NCI-H2171 treated with DMSO at 0.1 percent for 48 hours (cell line): ENCODE measurements around the gene UGT1A3.
"Not testable (repeated sequence)": the region's sequence is repeated elsewhere in the genome, so short reads cannot be mapped to it uniquely, and the experiment has no call there.

ENCODE experiments used
- DNase-seq: peaks from one replicate; lab custom pipeline; 2025; lab: John Stamatoyannopoulos, UW

Gene UGT1A3

DNA sequence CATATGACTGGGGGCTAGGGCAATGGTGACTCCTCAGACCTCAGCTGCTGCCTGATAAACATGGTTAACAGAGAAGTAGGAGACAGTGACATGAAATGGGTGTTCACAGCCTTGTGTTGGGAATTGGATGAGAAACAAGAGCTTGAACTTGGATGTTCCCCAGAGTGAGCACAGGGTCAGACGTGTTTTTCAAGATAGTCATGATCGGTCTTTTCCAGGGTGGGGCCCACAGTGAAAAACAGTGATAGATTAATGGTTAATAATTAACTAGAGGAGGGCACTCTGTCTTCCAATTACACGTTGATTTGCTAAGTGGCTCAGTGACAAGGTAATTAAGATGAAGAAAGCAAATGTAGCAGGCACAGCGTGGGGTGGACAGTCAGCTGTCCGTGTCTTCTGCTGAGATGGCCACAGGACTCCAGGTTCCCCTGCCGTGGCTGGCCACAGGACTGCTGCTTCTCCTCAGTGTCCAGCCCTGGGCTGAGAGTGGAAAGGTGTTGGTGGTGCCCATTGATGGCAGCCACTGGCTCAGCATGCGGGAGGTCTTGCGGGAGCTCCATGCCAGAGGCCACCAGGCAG lies at the start of gene UGT1A3:
TSS of gene UGT1A3 (plus strand) at position 320 of the 579 bp plus-strand sequence. CDS start at position 405, 85 bp downstream.
- DNase-seq: no peak

DNA sequence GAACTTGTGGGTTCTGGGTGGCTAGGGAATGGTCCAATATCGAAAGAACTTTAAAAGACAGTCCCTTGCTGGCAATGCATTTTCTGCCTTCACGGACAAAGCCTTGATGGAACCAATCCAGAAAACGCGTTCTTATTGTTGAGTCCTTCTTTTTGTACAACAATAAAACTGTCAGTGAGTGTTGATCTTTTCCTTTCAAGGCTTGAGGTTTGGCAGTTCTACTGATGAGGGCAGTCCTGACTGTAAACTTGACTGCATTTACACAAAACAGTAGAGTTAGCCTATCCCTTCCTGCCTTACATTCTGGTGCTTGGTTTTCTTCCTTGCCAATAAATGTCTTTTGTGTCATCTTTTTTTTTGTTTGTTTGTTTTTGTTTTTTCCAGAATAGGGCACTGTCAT lies 49.6 kb upstream of the UGT1A3 start:
- DNase-seq: no peak

DNA sequence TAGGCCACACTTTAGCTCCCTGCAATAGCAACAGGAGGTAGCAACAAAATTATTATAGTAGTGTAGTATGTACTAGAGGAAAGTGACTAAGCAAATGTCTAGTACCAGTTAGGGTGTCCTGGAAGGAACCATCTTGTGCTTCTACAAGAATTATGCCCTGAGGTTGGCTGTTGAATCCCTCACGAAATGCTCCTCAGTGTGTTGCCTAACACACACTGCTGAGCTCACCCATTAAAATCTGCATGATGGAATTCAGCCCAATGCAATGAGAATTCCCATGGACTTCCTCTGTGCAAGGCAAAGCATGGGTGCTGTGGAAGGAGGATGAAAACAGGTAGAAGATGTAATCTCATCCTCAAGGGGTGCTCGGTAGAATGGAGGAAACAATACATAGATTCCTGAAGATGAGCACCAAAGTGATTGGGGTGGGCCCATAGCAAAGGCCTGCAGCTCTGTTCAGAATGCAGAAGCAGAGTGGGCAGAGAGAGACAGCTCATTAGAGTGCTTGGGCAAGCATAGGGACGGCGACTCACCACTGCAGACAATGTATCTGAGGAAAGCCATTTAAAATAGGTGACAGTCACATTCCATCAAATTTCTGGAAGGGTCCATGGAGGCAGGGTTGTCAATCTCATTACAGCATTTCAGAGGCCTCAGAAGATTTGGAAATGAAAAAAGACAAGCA lies 48.3 kb upstream of the UGT1A3 start:
- no peak for DNase-seq

DNA sequence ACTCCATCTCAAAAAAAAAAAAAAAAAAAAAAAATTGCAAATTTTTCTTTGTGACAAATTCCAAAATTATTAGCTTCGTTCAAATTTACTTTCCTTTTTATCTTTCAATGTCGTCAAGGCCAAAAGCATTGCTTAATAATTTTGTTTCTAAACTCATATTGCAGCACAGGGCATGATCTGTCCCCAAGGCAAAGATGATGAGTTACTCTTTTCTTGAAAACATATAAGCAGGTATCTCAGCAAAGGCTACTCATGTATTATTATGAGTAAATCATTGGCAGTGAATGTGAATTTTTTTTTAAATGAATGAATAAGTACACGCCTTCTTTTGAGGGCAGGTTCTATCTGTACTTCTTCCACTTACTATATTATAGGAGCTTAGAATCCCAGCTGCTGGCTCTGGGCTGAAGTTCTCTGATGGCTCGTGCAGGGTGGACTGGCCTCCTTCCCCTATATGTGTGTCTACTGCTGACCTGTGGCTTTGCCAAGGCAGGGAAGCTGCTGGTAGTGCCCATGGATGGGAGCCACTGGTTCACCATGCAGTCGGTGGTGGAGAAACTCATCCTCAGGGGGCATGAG lies 47.2 kb upstream of the UGT1A3 start, which contains the start of gene UGT1A7:
TSS of gene UGT1A7 (plus strand) at position 381 of the 579 bp plus-strand sequence. CDS start at position 418, 37 bp downstream.
- DNase-seq: no peak

DNA sequence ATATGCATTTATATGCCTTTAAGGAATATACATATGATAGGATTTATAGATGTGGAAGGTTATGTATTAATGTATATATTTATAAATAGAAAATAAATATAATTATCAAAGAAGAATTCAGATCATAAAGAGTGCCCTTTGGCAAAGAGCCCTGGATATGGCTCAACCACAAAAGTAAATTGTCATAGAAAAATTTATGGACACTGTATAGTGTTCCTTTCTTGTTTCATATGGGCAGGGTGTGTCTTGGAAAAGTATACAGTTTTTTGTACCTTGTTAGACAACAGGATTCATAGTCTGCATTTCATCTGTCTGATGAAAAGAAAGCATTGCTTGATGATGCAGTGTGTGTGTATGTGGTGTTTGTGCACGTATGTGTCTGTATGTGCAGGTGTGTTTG lies 44.2 kb upstream of the UGT1A3 start:
- no peak for DNase-seq

DNA sequence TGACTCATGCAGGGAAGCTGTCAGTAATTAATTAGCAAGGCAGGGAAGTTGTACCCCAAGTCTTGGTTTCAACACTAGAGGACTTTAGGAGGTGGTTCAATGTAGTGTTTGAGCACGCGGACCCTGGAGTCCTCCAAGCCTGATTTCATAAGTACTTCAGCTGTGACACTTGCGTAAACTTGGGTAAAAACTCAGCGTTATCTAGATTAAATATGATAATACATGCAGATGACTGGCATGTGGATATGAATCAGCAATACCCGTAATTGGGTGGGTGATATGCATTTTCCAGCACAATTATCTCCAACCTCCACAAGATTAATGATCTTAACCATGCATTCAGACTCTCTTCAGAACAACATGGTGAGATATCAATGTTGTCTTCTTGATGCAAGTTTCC lies 41.9 kb upstream of the UGT1A3 start:
- DNase-seq: no peak

DNA sequence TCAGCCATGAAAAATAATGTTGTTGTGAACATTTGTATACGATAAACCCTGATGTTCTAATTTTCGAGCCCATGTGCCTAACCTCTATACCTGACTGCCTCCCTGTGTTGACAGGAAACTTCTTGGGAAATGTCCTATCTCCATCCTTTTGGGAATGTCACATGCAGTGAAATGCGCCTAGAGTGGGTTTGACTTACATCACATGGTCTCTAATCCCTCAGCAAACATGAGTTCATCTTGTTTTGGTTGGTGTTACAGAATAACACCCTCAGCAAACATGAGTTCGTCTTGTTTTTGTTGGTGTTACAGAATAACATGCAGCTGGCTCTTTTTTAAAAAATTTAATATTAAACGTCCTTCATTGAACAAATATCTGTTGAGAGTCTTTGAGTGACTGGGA lies 40.5 kb upstream of the UGT1A3 start:
- DNase-seq: no peak

DNA sequence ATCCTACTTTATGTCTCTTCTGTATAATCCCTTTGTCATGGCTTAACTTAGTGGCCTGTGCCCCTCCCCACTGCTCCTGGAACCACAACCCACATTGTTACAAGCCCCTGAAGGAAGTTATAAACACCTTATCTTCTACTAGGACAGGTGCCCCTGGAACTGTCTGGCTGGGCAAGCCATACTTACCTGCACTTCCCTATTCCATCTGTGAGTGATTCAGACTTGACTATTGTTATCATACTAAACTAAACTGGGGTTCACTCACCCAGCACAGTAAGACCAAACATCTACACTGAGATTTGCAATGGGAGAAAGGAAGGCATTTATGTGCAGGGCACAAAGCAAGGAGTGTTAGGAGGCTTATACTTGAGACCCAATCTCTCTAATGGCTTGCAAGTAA lies 39.8 kb upstream of the UGT1A3 start:
- no peak for DNase-seq

DNA sequence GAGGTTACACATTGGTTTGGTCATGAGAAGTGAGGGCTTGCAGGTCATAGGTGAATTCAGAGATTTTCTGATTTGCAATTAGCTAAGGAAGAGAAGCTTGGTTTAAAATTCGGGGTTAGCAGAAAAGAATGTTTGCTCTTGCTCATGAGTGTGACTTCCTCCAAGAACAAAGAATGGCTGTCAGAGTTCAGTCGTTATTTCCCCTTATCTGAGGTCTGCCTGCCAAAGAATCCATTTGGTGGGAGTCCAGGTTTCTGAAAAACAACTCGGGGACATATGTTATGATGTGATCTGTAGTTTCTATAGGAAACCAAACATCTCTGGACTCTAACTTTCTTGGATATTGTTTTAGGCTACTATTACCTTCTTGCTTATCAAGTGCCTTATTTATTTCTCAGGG lies 39.3 kb upstream of the UGT1A3 start:
- no peak for DNase-seq

DNA sequence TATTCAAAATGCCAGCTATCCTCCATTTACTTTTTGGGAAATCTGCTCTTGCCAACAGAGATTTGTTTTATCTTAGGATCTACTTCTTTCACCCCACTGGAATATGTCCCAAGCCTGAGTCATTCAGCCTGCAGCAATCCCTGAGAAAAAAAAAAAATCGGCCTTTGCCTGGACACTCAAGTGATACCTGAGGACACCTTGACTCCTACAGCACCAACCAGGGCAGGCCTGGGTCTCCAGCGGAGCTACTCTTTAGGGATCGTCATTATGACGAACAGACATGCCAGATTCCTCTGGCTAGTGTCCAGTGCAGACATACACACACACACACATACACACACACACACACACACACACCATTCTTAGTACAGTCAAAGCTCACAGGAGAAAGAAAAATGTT lies 38.4 kb upstream of the UGT1A3 start:
- DNase-seq: no peak

DNA sequence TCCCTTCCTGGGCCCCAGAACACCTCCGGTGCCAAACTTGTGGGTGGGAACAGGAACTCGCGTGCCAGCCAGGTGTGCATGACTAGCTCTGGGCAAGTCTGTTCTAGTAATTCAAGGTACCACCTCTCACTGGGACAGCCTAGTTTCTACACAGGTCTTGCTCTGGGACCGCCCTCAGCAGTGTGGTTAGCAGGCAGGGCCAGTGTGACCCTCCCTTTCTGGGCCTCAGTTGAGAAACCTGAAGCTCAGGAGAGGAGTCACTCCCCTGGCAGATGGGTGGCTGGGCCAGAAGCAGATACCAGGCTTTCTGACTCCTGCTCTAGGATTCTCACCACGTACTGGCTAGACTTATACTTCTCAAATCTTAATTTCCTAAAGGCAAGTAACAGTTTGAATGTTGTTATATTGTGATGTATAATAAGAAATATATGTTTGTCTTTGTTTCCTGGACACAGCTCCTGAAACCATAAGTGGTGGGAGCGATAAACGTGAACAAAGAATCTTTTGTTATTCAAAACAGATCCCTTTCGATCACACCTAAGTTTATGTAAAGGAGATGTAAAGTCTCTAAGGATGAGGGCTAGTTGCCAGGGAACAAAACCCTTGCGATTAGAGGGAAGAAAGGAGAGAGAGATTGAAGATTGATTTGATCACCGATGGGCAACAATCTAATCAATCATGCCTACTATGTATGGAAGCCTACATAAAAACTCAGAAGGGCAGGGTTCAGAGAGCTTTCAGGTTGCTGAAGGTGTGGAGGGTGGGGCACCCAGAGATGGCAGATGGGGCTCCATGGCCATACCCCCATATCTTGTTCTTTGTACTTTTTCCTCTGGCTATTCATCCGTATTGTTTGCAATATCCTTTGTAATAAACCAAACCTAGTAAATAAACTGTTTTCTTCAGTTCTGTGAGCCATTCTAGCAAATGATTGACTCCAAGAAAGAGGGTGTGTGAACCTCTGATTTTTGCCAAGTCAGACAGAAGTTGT lies 37.1 kb upstream of the UGT1A3 start:
- peak; percentile 13 for DNase-seq

DNA sequence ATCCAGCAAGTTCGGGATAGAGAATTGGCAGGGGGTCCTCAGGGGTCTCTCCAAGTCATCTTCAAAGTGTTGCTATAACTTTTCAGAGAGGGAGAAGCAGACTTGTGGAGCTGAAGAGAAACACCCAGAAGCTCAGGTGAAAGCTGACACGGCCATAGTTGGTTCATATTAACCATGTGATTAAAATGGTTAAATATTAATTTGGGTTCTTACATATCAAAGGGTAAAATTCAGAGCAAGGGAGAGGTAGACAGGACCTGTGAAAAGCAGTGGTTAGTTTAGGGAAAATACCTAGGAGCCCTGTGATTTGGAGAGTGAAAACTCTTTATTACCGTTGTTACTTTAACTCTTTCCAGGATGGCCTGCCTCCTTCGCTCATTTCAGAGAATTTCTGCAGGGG lies 36.2 kb upstream of the UGT1A3 start, which contains the start of gene UGT1A6:
TSS of gene UGT1A6 (plus strand) at position 243 of the 400 bp plus-strand sequence. CDS start at position 358, 115 bp downstream.
- no peak for DNase-seq

DNA sequence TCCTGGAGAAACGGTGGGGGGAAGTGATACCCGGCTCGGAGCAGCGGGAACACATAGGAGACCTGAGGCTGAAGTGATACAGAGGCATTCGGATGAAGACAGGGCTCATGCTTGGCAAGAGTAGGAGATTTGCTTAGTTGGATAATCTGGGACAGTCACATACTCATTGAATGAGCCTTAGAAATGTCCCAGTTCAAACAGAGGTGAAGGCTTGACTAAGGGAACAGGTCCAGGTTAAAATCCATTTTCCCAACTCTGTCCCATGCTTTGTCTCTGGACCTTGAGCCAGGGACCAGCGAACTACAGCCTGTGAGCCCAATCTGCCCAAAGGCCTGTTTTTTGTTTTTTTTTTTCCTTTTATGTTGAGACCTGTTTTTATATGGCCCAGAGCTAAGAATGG lies 34.9 kb upstream of the UGT1A3 start:
- no peak for DNase-seq

DNA sequence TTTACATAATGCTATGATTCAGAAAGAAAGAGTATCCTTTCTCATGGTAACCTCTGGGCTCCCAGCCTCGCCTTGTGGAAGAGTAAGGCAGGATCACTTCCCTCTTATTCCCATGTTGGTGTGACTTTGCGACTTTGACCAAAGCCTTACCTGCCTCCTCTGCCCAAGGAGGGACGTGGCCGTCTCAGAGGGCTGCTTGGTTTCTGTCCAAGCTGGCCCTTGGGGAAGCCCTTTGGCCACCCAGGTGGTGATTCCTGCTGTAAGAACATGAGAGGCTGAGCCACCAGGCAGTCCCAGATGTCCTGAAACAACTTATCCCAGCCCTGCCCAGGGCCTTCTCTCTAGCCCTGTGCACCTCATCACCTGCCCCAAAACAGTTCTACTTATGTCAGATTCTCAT lies 30.1 kb upstream of the UGT1A3 start:
- DNase-seq: no peak

DNA sequence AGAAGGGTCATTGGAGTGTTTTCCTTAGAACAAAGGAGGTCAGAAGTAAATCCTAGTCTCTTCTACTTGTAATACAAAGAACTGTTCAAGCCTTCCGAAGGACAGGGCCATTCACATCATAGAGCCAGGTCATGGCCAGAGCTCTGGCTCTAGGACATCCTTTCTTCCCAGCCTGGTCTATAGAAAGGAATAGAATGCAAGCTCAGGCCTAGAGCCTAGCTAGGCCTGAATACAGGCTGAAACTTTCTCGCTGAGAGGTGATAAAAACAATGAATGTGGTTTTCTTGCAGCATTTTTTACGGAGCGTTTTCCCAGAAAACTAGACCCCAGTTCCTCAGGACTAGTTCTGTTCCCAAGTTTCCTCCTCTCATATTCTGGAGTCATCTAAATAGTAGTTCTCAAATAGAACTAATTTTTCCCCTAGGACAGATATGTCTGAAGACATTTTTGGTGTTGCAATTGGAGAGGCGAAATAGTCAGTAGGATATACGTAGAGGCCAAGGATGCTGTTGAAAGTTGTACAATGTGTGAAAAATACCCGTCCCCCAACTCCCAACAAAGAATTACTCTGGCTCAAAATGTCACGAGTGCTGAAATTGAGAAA lies 29.3 kb upstream of the UGT1A3 start:
- no peak for DNase-seq

DNA sequence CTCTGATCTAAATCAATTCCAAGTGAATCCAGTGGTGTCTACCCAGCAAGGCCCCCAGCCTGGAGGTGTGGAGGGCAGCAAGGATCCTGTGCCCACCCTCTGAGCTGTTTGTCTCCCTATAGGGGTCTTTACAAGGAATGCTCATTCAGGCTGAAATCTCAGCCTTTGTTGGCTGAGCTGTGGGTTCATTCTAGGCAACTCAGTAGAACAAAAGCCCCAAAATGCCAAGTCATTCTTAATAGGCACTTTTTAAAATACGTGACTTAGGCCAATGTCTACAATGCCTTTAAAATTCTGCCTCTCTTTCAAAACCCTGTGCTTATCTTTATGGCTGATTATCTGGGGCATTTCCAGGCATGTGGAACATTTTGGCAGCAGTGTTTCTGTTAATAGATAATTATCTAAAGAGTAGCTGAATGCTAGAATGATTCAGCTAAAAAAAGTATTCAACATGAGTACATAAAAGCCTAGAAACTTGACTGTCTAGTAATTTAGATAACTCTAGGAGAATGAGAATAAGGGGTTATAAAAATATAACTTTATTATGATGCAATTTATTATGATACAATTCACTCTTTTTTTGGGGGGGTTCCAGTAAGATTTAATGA lies 28.7 kb upstream of the UGT1A3 start:
- DNase-seq: no peak

DNA sequence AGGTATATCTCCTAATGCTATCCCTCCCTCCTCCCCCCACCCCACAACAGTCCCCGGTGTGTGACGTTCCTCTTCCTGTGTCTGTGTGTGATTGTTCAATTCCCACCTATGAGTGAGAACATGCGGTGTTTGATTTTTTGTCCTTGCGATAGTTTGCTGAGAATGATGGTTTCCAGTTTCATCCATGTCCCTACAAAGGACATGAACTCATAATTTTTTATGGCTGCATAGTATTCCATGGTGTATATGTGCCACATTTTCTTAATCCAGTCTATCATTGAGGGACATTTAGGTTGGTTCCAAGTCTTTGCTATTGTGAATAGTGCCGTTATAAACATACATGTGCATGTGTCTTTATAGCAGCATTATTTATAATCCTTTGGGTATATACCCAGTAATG lies 28.0 kb upstream of the UGT1A3 start:
- DNase-seq: not testable (repeated sequence)

DNA sequence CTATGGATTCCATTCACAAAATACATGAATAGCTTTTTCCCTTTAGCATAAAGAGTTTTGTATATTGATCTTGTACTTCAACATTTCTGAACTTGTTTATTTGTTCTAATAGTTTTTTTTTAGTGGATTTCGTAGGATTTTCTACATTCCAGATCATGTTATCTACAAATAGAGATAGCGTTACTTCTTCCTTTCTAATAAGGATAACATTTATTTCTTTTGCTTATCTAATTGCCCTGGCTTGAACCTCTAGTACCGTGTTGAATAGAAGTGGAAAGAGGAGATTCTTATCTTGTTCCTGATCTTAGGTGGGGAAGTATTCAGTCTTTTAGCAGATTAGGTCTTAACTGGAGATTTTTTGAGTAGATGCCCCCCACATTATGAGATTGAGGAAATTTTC lies 26.6 kb upstream of the UGT1A3 start:
- no peak for DNase-seq

DNA sequence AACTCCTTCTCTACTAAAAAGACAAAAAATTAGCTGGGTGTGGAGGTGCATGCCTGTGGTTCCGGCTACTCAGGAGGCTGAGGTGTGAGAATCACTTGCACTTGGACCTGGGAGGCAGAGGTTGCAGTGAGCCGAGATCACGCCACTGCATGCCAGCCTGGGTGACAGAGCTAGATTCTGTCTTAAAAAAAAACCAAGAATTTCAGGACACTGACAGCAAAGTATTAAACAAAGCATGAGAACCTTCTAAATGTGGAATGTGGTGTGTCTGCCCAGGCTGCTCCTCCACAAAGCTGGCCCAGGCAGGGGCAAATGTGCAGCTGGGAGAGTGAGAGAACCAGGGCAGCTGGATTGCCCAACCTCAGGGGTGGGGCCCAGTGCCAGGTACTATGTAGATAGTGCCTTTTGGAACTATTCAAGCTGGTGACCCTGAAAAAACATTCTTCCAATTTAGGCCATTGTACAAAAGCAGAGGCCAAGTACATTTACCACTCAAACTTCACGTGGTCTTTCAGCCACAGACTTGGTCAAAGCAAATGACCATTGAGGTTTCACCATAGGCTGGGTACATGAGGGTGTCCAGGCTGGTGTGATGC lies 22.8 kb upstream of the UGT1A3 start:
- no peak for DNase-seq

DNA sequence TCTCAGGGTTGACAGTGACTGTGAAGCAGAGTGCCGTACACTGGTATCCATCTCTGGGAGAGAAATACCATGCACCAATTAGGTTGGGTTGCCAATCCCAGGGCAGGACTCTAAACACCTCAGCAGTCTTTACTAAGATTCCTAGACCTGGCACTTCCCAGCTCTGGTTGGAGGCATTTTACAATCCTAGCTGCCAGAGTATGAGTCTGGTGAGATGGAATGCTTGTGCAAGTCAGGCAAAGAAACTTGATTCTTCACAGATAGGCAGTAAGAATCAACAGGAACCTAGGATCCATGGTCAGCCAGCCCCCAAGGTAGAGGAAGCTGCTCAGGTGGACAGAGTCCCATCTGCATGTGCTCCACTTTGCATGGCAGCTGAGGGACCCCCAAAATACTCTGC lies 22.1 kb upstream of the UGT1A3 start:
- DNase-seq: no peak
